Activated CD4-positive, alpha-beta T cell treated with anti-CD3 and anti-CD28 coated beads for 1 hour (primary cell): ENCODE measurements around the gene COL25A1.

Experiments
- DNase-seq: peaks from one replicate; pipeline ENCODE4 v3.0.0-alpha.2; 2020

Gene COL25A1

DNA sequence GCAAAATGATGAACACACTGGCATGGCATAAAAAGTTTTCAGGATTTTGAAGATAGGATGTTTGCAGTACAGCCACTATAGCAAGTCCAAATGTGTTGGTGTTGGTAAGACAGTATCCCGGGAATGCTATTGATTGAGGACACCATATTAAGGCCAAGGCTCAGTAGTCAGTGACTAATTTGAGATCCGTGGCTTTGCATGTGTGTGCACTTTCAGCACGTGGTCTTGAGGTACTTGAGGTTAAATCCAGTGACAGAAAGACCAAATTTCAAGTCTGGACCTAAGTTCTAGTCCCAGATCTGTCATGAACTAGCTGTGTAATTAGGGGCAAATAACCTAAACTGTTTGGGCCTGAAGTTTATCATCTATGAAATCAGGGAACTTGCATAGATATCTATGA is 463.1 kb downstream of the COL25A1 start:
- no peak for DNase-seq

DNA sequence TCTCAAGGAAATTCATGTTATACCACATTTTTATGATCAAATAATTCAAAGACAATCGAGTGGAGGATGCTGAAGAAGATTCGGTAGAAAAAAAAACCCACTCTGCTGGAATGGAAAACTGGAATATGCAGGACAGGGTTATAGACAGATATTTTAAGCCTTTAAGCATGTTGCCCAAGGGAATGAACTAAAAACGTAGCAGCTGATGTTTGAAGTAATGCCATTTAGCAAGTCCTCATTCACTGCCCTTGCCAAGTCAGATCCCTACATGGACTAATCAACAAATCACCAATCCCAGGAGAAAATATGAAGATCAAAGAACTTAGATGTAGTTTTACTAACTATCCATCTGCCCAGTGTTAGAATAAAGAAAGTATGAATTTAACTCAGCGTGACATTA is 464.0 kb downstream of the COL25A1 start:
- DNase-seq: no peak

DNA sequence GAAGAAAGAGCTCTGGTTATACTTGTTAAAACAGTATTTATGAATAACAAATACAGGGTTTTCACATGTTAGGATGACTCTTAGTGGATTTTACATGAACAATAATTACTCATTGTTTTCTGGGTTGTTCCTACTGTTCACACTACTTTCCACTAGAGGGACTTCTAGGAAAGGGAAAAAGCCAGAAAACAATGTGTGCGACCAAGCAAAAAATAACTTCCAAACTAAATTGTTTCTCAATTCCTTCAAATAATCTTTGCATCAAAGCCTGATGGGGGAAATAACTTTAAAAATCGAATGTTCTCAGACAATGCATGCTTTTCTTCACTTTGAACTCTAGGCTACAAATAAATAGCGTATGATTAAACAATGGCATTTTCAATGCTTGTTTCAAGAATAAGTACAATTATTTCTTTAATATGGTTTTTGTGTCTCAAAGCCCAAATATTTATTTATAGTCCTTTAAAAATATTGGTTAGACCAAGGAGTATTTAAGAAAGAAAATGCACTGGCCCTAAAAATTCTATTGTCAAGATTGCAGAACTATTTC is 467.5 kb downstream of the COL25A1 start:
- DNase-seq: no peak

DNA sequence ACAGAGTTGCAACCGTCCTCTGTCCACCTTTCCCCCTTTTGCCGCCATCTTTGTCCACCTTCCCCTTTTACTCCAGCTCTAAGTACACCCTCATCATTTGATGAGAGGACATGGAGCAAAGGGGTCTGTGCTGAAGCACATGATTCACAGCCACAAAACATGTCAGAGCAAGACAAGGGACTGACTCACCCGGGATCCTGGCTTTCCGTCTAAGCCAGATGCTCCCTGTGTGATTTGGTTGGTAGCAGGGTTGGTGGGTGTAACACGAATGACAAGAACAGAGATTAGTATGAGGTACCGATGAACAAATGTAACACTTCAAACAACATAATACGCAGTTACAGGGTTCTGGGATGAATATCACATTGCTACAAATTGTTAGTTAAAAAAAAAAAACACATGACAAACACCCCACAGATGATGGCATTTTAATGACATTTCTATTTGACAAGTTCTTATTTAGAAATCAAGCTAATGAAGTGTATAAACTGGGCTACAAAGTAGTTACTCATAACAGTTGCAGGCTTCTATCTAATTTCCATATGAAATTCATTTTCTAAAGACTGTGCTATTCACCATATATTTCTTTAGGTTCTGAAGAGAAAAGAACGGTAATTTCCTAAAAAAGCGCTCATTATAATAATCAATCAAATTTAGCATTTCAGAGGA is 468.2 kb downstream of the COL25A1 start:
- DNase-seq: no peak

DNA sequence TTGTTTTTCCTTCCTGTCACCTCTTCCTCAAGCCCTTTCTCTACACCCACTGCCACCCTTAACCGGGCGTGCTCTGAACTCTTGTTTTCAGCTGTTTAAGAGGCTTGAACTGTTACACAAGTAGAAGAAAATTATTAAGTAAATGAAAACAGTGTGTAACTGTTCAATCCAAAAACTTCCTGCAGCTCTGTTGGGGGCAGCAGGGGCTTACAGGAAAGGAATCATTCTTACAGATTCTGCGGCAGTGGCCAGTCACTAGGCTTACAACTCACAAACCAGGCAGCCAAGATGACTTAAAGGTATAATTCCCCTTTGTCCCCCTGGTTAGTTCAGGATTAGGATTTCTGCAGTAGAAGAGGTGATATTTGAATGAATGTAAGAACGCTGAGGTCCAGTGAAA is 469.4 kb downstream of the COL25A1 start:
- no peak for DNase-seq

DNA sequence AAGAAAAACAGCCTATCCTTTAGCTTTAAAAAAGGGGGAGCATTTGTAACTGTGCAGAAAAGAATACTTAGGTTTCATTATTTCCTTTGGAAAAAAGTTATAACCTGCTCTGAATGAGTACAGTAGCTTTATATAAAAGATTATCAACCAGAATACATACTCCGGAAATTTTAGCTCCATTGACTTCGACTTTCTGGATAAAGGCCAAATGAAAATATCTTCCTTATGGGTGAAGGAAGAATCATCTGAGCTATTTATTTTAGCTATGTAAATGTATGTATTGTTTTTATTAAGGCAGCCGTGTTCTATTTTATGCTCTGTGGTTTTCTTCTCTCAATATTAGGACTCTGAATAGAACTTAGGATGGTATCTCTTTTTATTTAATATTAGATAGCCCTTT is 470.6 kb downstream of the COL25A1 start:
- DNase-seq: no peak

DNA sequence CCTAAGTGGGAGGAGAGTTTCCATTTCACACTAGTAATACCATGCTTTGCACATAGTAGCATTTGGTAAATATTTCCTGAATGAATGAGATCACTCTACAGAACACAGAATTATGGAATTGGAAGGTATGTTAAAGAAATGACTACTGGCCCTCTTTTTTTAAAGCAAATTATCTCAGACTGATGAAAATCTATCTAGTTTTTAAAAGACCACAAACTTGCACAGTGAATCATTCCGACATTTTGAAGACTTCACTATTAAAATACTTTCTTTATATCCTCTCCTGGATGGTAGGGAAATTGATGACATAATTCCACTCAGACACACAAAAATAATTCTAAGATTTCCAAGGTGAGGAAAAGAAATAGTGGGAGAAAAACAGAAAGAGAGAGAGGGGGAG is 471.2 kb downstream of the COL25A1 start:
- DNase-seq: no peak

DNA sequence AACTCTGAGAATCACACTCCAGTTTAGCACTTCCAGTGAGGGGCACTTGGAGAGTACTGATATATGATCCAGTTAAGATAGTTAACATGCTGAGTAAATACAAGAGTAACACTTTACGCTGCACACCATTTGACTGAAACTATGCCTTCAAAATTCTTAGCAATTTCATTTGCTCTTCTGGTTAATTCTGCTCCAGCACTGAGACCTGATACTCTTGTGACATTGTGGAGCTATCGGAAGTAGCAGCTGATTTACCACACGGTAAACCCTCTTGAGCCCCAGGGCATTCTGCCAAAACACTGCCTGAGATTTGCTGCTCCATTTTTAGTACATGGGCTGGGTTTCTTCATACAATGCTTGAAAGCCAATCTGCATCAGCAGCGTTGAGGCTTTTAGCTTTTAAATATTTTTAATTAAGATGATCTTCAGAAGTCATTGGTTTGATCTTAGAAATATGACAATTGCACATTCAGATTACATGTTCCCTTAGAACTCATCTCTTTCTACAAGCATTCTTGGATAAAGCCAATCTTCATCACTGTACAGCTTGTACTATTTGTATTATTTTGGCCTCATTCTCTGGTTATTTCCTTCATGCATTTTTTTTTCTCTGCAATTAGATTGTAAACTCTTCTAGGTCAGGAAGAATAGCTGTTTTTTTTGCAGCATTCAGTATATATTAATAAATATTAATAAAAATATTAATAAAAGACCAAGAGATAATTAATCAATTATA is 471.8 kb downstream of the COL25A1 start:
- DNase-seq: no peak

DNA sequence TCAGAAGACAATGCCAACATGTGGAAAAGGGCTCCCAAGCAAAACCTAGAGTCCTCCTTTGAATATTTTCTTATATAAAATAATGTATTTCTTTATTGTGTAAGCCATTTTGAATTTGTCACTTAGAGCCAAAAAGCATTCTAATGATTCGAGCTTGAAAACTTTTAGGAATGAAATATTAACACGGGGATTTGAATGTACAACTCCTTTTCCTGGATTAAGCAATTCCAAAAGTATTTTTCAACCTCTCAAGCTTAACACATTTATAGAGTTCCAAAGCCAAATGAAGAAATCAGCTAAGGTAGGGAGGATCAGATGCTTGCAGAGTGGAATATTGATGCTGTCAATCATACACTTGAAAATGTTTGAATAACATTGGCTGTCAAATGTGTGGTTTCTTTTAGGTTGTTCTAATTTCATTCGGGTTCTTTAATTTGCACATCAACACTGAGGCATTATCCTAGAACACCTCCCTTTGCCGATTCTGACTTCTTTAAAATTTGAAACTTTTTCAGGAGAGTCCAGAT is 472.4 kb downstream of the COL25A1 start:
- DNase-seq: no peak

DNA sequence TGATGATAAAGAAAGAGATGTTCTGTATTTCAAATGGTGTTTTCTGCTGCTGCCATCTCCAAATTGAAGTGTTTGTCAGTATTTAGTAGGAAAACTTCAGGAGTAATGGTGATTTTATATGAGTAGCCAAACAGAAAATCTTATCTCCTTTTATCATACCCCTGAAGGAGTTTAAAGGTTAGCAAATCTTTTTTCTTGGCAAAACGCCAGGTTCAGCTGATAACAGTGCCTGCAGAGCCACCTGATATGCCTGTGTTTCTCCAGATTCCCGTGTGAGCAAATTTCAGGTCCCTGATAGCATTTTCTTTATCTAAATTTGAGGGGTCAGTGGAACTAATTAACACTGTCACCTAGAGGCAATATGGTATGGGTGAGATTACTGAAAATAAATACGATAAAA is 473.8 kb downstream of the COL25A1 start:
- DNase-seq: no peak

DNA sequence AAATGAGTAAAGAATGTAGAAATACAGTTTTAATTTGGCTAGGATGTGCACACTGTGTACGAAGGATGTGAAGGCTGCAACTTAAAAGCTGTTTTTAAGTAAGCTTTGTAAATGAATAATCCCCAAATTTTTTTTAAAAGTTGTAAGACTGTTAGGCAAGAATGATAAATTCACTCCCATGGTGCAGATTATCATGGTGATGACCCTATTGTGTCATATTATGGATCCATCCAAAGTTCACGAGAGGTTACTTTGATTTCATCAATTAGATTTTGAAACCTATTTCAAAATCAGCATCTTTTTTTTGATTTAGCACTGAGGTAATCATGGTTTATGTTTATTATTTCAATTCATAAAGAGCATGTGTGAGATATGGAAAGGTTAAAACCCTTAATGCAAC is 476.7 kb downstream of the COL25A1 start:
- DNase-seq: no peak

DNA sequence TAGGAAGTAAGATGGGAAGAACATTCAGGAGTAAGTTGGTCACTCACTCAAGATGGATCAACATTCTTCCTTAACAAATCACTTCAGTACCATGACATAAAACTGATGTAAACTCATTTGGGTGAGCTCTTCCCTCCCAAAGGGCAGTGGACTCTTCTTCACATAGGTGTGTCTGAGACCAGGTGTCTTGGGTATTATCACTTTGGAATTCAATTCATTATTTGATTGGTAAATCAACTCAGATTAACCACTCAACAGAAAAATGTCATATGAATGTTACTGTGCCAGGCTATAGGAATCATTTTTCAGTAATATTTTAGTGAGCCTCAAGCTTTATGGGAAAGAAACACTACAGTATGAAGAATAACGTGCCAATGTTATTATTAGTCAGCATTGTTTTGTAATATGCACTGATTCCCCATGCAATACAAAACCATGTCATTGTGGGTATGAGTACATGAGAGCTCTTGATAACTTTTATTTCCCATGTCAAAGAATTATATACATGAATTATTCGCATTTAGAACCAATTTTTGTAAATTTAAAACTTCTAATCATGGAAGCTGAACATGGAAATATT is 481.0 kb downstream of the COL25A1 start:
- DNase-seq: no peak

DNA sequence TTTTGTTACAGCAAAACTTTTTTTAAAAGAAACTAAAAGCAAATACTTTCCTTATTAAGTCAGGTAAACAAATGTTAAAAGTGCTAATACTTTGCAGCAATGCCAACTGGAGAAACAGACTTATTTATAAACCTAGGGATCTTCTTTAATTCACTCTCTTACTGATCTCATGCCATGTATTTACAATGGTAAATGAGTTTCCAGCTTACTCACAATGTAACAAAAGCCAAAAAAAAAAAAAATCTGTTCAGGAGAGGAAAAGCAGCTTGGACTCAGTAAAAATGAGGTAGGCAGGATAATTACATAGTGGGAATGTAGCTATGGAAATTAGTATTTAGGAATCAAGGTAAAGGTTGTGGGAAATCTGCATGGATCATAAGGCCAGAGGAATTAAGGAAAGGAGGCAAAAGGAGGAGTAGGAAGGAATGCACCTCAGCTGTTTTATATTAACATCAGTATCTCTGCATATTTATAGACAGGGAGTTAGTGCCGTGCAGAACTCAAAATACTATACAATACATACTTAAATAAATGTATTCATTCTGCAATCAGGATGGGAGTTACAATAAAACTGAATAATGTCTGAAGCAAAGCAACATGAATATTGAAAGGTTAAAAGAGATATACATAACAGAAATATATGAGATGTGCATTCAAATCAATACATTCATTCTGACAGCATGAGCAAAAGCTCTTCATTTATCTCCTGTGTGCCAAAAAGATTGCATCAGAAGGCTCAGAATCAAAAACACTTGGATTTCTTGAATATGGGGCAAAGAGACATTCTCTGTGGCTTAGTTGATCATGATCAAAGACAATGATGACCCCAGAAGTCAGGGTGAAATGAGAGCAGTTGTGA is 481.7 kb downstream of the COL25A1 start:
- DNase-seq: no peak

DNA sequence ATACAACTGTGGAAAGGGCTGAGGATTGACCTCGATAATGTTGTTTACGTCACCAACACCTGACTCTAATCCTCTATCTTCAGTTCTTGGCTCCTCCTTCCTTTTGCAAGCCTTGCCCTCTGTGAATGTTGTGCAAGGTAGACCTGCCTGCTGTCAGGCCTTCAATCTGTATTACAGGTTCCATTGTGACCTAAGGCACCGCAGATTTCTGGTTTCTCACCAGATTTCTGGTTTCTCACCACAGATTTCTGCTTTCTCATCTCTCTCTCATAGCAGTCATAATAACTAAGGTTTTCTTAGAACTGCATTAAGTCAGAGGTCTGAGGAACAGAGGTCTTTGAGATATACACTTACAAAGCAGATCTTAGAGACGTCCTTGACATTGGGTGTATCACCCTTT is 488.1 kb downstream of the COL25A1 start:
- no peak for DNase-seq

DNA sequence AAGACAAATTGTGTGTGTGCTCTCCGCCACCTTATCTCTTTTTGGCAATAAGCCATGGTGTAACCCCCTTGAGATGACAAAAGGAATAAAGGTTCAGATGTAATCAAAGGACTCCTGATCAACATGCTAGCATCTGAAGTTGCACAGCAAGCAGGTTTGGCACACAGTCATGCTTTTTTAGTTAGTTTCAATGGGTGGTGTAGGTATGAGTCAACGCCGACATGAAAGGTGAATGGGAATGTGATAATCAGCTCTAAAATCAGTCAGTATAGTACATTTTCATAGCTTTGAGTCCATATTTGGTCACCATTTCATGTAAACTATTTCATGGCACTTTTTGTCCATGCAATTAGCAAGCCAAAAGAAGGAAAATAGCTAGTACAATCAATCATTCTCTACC is 489.2 kb downstream of the COL25A1 start:
- no peak for DNase-seq

DNA sequence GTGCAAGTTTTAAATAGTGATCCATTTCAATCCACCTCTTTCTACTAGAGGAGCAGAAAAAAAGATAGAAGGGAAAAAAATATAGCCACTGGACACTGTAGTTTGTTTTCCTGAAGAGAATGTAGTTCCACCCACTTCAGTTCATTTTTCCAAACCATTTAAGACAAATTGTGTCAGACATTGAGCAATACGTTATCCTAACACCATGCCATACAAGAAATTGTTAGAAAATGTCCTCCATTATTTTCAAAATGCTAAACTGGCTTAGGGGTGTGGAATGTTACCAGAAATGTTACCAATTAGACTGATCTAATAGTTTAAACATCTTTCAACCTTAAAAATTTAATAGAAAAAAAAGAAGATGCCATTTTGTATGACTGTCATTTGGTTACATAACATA is 491.0 kb downstream of the COL25A1 start:
- DNase-seq: no peak

DNA sequence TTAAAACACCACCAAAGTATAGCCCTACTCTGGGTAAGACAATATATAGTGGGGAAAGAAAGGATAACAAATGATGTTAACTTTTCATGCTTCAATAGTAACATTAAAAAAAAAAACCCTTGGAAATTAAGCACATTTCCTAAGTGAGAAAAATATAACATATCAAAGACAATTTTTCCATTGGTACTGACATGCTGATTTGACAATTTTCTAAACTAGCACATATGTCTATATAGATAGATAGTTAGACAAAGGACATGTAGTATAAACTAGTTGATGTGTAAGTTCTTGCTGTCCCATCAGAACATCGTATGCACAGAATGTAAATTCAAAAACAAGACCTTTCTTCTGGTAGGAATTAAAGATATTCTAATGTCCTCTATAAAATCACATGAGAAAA is 492.4 kb downstream of the COL25A1 start:
- no peak for DNase-seq

DNA sequence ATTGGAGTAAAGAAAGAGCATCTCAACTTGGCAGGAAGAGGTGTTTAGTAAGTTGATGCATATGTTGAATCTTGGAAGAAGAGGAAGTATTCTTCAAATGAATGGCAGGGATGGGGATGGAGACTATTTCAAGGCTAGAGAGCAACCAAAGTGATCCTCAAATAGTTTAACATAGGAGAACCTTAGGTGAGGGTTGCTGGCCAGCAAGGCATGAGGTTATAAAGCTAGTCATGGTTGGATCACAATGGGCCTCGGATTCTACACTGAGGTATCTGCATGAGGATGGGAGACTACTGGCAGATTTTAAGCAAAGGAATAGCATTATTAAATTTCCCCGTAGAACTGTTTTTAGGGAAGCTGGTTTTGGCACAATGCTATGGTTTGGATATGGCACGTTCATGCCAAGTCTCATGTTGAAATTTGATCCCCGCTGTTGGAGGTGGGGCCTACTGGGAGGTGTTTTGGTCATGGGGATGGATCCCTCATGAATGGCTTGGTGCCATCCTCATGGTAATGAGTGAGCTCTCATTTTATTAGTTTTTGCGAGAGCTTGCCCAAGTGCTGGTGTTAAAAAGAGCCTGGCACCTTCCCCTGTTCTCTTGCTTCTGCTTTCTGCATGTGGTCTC is 497.7 kb downstream of the COL25A1 start:
- DNase-seq: no peak

DNA sequence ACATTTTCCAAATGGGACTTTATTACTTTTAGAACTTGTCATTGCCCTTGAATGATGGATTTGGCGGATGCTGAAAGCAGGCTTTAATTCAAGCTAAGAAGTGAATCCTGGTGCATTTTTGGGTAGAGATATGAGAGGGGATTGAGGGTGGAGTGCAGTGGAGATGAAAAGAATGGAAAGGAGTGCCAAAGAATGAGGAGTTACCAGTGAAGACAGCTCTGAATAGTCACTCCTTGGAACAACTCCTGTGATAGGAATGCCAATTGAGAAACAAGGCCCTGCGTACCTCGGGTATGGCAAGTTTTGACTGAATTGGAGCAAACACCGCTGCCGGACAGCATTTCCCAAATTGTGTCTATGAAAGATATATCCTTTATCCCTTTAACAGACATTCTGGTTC is 503.2 kb downstream of the COL25A1 start:
- no peak for DNase-seq

DNA sequence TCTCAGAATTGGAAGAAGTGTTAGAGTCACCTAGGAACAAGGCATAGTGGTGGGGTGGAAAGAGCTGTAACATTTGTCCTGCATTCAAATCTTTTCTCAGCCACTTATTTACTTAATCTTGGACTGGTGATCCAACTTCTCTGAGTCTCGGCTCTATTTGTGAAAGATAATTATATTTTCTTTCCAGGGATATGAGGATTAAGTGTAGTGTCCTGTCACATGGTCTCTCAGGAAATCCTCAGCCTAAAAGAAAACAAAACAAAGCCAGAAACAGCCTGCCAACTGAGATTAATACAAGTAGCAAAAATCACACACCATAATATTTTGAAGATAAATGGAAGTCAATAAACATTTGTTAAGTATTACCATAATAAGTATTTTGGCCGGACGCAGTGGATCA is 506.3 kb downstream of the COL25A1 start:
- no peak for DNase-seq

DNA sequence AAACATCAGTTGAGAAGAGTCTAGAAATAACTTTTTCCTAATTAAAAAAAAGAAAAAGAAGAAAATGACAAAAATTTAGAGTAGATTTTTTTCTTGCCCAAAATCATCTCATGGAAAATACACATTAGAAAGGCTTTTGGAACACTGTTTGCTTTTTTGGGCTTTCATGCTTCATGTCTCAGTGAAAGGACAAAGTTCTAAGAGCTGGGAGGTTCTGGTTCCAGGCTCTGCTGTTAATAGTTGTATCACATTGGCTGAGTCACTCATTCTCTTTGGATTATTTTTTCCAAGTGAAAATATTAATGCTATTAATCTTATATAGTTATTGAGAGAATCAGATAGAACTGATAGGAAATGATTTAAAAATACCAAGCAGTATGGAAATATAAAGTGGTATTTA is 506.7 kb downstream of the COL25A1 start:
- DNase-seq: no peak

DNA sequence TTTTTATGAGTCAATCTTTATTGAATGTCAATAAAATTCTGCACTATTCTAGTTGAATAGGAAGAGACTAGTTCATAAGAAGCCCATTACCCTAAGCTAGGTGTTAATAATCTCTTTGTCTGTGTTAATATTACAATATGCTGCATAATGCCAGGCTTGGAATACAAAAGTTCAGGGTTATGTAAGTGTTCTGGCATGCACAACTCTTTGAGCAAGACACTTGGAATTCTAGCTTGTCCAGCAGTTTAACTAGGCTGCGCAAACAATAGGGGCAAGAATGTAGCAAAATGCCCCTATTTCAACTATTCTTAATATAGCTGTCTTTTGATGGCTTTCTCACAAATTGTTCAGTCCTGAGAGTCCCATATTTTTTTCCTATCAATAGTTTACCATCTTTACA is 508.3 kb downstream of the COL25A1 start:
- no peak for DNase-seq

DNA sequence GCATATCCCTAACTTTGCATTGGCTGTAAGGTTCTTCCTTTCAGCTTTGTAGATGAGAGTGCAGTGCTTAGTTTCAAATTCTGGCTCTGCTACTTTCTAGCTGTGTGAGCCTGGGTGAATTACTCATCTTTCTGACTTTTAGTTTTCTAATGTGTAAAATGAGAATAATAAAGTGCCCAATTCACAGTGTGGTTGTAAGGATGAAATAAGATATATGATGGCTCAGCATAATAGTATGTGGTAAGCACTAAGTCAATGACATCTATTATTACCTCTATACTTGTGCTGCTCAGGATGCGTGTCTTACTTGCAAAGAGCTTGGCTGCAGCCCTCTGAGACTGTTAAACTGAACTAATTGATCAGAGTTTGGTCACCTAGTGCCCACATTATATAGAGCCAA is 509.0 kb downstream of the COL25A1 start:
- DNase-seq: no peak
